WI38 (cell line): Measurements from ENCODE around the gene MAT2A.
"Not testable (repeated sequence)": the region's sequence is repeated elsewhere in the genome, so short reads cannot be mapped to it uniquely, and the experiment has no call there.

Experiments used
- H3K4me3 ChIP-seq: 2 replicates; pipeline ENCODE4 v1.5.1; 2011; ENCODE audit warnings: low read depth, mild to moderate bottlenecking, control low read depth, low read length
- CTCF ChIP-seq: IDR thresholded peaks from 2 replicates; pipeline ENCODE4 v1.5.1; 2012; ENCODE audit warnings: low read depth, mild to moderate bottlenecking, control low read depth, low read length

The MAT2A gene

GRCh38 chr2:85541753-85542457 lies 2.9 kb downstream of the MAT2A start:
- no peak for TF ChIP-seq CTCF
- peak overlapping the region; percentile 99 for H3K4me3 ChIP-seq

DNA sequence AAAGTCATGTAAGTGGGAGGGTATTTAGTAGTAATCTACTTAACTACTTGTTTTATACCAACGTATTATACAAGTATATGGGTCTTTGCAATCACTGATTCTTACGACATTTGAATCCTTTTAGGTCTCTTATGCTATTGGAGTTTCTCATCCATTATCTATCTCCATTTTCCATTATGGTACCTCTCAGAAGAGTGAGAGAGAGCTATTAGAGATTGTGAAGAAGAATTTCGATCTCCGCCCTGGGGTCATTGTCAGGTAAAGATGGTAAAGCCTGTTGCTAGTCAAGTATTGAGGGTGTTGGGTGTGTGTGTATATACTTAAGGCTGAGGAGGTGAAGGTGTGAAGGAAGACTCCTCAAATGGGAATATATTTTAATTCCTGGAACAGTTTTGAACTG lies 3.8 kb downstream of the MAT2A start:
- H3K4me3 ChIP-seq = peak overlapping the region; percentile 12; the same call in 1 of the 2 replicates
- no peak for TF ChIP-seq CTCF

DNA sequence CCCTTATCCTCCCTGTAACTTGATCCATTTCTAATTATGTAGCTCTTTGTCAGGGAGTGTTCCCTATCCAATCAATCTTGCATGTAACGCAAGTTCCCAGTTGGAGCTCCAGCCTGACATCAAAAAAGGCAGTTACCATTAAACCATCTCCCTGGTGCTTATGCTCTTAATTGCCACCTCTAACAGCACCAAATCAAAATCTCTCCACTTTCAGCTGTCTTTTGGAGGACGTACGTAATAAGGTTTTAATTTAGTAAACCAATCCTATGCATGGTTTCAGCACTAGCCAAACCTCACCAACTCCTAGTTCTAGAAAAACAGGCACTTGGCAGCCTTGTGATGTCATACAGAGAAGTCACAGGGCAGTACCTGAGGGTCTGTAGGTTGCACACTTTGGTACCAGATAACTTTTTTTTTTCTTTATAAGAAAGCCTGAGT lies 5.3 kb downstream of the MAT2A start:
- H3K4me3 ChIP-seq = not testable (repeated sequence)

GRCh38 chr2:85544915-85545779 lies 6.2 kb downstream of the MAT2A start:
- not testable (repeated sequence) for H3K4me3 ChIP-seq

DNA sequence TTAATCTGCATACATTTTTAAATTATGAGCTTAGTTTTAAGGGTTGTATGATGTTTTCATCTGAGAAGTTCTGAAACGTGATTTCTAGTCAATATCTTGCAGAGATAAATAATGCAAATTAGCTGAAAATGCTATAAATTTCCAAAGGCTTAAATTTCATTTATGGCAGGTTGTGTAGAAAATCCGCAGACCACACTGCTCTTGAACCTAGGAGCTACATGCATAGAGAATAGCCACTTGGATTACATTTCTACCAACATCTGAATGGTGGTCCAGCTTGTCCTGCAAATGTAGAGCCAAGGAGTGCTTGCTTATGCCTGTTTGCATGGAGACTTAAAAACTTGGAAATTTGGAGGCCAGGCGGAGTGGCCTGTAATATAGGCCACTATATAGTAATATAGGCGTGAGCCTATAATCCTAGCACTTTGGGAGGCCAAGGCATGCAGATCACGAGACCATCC lies 6.8 kb downstream of the MAT2A start:
- no peak overlapping the region for H3K4me3 ChIP-seq
- TF ChIP-seq CTCF = no peak

GRCh38 chr2:85547089-85547858 lies 8.3 kb downstream of the MAT2A start:
- no peak for TF ChIP-seq CTCF

GRCh38 chr2:85547859-85548607 lies 9.1 kb downstream of the MAT2A start:
- H3K4me3 ChIP-seq = no peak overlapping the region
- no peak for TF ChIP-seq CTCF

More at GRCh38 chr2:85547089-85547858, 8.3 kb downstream of the MAT2A start:
- no peak overlapping the region for H3K4me3 ChIP-seq
